K562 treated with DMSO at 1 percent for 4 hours (cell line): Measurements from ENCODE around the gene THEM5. TPM values are rescaled to one million over a fixed set of nuclear protein-coding genes. Genes with fewer than 3 reads are reported as not detected.

Experiments
- total RNA-seq: library from RNA; unstranded; fragments of 300-600 nt; gene quantifications from 2 replicates; pipeline ENCODE4 v1.2.3, GENCODE V29; 2022; ENCODE audit not compliant: insufficient read depth

The THEM5 gene
- not detected in 2 replicates for total RNA-seq

GRCh38 chr1:151853411-151853943 lies at the start of gene THEM5:
THEM5 (minus strand) TSS chr1:151853712; CDS start chr1:151853565, 147 bp downstream.

GRCh38 chr1:151839457-151840403 lies 13.8 kb downstream of the THEM5 start, which contains the start of gene C2CD4D:
C2CD4D (minus strand) TSS chr1:151839820; CDS start chr1:151838989, 831 bp downstream.

GRCh38 chr1:151831605-151832004 lies 21.9 kb downstream of the THEM5 start, which contains the start of gene RORC:
RORC (minus strand) TSS chr1:151831802; CDS start chr1:151831764, 38 bp downstream.

GRCh38 chr1:151805066-151805820 lies 48.3 kb downstream of the THEM5 start, which contains the start of gene LINGO4:
LINGO4 (minus strand) TSS chr1:151805419; CDS start chr1:151802704, 2,715 bp downstream.

Other genes starting within 250 kb of the THEM5 start
- 3.8 and 4.0 TPM in 2 replicates for gene SNX27, start 241.7 kb downstream of the THEM5 start, total RNA-seq
- gene CELF3, start 136.9 kb downstream of the THEM5 start, total RNA-seq: not detected in 2 replicates
- gene RIIAD1, start 132.2 kb downstream of the THEM5 start, total RNA-seq: not detected in 2 replicates
- gene MRPL9, start 90.2 kb downstream of the THEM5 start, total RNA-seq: 77.1 and 79.2 TPM in 2 replicates
- 5.4 and 6.6 TPM in 2 replicates for gene TDRKH, start 63.2 kb downstream of the THEM5 start, total RNA-seq
- not detected in 2 replicates for gene LINGO4, start 48.3 kb downstream of the THEM5 start, total RNA-seq
- gene RORC, start 21.9 kb downstream of the THEM5 start, total RNA-seq: not detected in 2 replicates
- not detected in 2 replicates for gene C2CD4D, start 13.9 kb downstream of the THEM5 start, total RNA-seq
- 16.5 and 18.7 TPM in 2 replicates for gene THEM4, start 55.8 kb upstream of the THEM5 start, total RNA-seq
- not detected in 2 replicates for gene S100A10, start 140.1 kb upstream of the THEM5 start, total RNA-seq
- gene S100A11, start 183.3 kb upstream of the THEM5 start, total RNA-seq: 490 and 598 TPM in 2 replicates
- not detected in 2 replicates for gene TCHHL1, start 235.4 kb upstream of the THEM5 start, total RNA-seq